ENCODE results near the gene LAX1. TPM values are rescaled to one million over a fixed set of nuclear protein-coding genes. Genes with fewer than 3 reads are reported as not detected.
A peak's percentile ranks its signal among the peaks of the same experiment; 100 is the strongest.

The LAX1 gene
- total and polyA plus RNA-seq, 7 experiments from 2014 or later, result 12.9 to 38.6 (median 18.6) TPM

- Mint-ChIP-seq H3K4me3 (peak overlapping the region in 7 of 10 donors; percentile 5 to 69 (median 49)), H3K36me3 (peaks cover 5 to 52% (median 47%) of the 10 kb centered on the region in 5 donors), H3K9me3 (peaks cover 0 to 2% (median 0%) of the 10 kb centered on the region in 11 donors), H3K27me3 (no peaks in the 10 kb centered on the region), H3K4me1 (peaks cover 34 to 92% (median 78%) of the 10 kb centered on the region in 7 donors), H3K27ac (peak overlapping the region; percentile 6 to 72 (median 39))
- ChIA-PET CTCF (interaction anchor here (0.6 kb wide), 2 partner anchors 31 to 310 kb away, joined by 3 read pairs; no protein-coding TSS in a partner anchor), POLR2A (interaction anchor here (0.7 kb wide), 1 partner anchor 18 kb away, joined by 3 read pairs; no protein-coding TSS in a partner anchor)
- Histone ChIP-seq H3K4me3 (ENCODE audit: low read length) (no peak overlapping the region), H3K4me1 (ENCODE audit: control insufficient read depth in 2 of 2, insufficient read depth in 2 of 2, low read length in 2 of 2) (peaks cover 36 to 47% of the 10 kb centered on the region in 2 donors), H3K9me3 (ENCODE audit: control insufficient read depth in 2 of 3, low read length in 3 of 3) (no peaks in the 10 kb centered on the region), H3K27me3 (ENCODE audit: control insufficient read depth in 2 of 2, insufficient read depth in 2 of 2, low read length in 2 of 2) (no peaks in the 10 kb centered on the region), H3K36me3 (ENCODE audit: control insufficient read depth in 2 of 3, insufficient read depth in 3 of 3, low read length in 3 of 3) (peaks cover 0 to 19% (median 0%) of the 10 kb centered on the region in 3 experiments), H3K27ac (ENCODE audit: low read depth, low read length) (peak overlapping the region; percentile 27)
- intact Hi-C loops (cut with micrococcal nuclease), result loop anchor here (5.0 to 10.0 kb wide), 5 partner anchors 475 to 1412 kb away; partner anchors contain the start of genes DSTYK (in 1 of the 2) and MDM4 (in 1 of the 2)
- no peak for DNase-seq
- ATAC-seq, result no peak
Measured at GRCh38 chr1:203799971-203800370, 35.0 kb downstream of the LAX1 start.

GRCh38 chr1:203805689-203806088, 40.7 kb downstream of the LAX1 start:
- no peaks in the 10 kb centered on the region for H3K27me3 Mint-ChIP-seq
- H3K4me3 Mint-ChIP-seq, result peak overlapping the region in 2 of 10 donors; percentile 23 to 36
- peaks cover 29 to 75% (median 64%) of the 10 kb centered on the region in 7 donors for H3K4me1 Mint-ChIP-seq
- ATAC-seq (no peak), DNase-seq (no peak)
- H3K27ac Mint-ChIP-seq, result peak overlapping the region in 1 of 9 donors; percentile 38
- peaks cover 15 to 36% (median 32%) of the 10 kb centered on the region in 5 donors for H3K36me3 Mint-ChIP-seq
- H3K27me3 ChIP-seq (ENCODE audit: control insufficient read depth in 2 of 2, insufficient read depth in 2 of 2, low read length in 2 of 2), result no peaks in the 10 kb centered on the region
- H3K9me3 ChIP-seq (ENCODE audit: control insufficient read depth in 2 of 3, low read length in 3 of 3), result no peaks in the 10 kb centered on the region
- no peak overlapping the region for H3K4me3 ChIP-seq (ENCODE audit: low read length)
- POLR2A ChIA-PET, result interaction anchor here (1.1 kb wide), 1 partner anchor 18 kb away, joined by 3 read pairs; no protein-coding TSS in a partner anchor
- CTCF ChIA-PET, result no interaction called here
- peaks cover 9 to 13% of the 10 kb centered on the region in 2 donors for H3K4me1 ChIP-seq (ENCODE audit: control insufficient read depth in 2 of 2, insufficient read depth in 2 of 2, low read length in 2 of 2)
- intact Hi-C loops (cut with micrococcal nuclease), result no loop called here
- H3K27ac ChIP-seq (ENCODE audit: low read depth, low read length), result no peak overlapping the region
- H3K36me3 ChIP-seq (ENCODE audit: control insufficient read depth in 2 of 3, insufficient read depth in 3 of 3, low read length in 3 of 3), result peaks cover 0 to 30% (median 3%) of the 10 kb centered on the region in 3 experiments
- H3K9me3 Mint-ChIP-seq, result peaks cover 0 to 1% (median 0%) of the 10 kb centered on the region in 11 donors

GRCh38 chr1:203807196-203807595, 42.2 kb downstream of the LAX1 start:
- H3K4me3 Mint-ChIP-seq, result peak overlapping the region in 1 of 10 donors; percentile 5
- CTCF ChIA-PET, result interaction anchor here (0.5 kb wide), 1 partner anchor 998 kb away, joined by 4 read pairs; no protein-coding TSS in a partner anchor

GRCh38 chr1:203813581-203814341, 48.8 kb downstream of the LAX1 start:
- CTCF ChIA-PET, result no interaction called here
- Mint-ChIP-seq H3K27me3 (no peaks in the 10 kb centered on the region), H3K9me3 (peaks cover 0 to 5% (median 0%) of the 10 kb centered on the region in 11 donors), H3K27ac (peak overlapping the region in 4 of 9 donors; percentile 18 to 79 (median 32)), H3K4me3 (peak overlapping the region in 2 of 10 donors; percentile 7 to 58), H3K4me1 (peaks cover 13 to 54% (median 37%) of the 10 kb centered on the region in 7 donors), H3K36me3 (peaks cover 14 to 37% (median 24%) of the 10 kb centered on the region in 5 donors)
- no peaks in the 10 kb centered on the region for H3K9me3 ChIP-seq (ENCODE audit: control insufficient read depth in 2 of 3, low read length in 3 of 3)
- ATAC-seq (no peak), DNase-seq (no peak)
- no peak overlapping the region for H3K4me3 ChIP-seq (ENCODE audit: low read length)
- H3K27me3 ChIP-seq (ENCODE audit: control insufficient read depth in 2 of 2, insufficient read depth in 2 of 2, low read length in 2 of 2), result no peaks in the 10 kb centered on the region
- no peak overlapping the region for H3K27ac ChIP-seq (ENCODE audit: low read depth, low read length)
- intact Hi-C loops (cut with micrococcal nuclease), result no loop called here
- H3K4me1 ChIP-seq (ENCODE audit: control insufficient read depth in 2 of 2, insufficient read depth in 2 of 2, low read length in 2 of 2), result no peaks in the 10 kb centered on the region
- POLR2A ChIA-PET, result interaction anchor here (0.6 to 0.7 kb wide), 2 partner anchors 47 to 305 kb away, joined by 3 read pairs; no protein-coding TSS in a partner anchor
- peaks cover 6 to 37% (median 6%) of the 10 kb centered on the region in 3 experiments for H3K36me3 ChIP-seq (ENCODE audit: control insufficient read depth in 2 of 3, insufficient read depth in 3 of 3, low read length in 3 of 3)

More at GRCh38 chr1:203807196-203807595, 42.2 kb downstream of the LAX1 start:
- Histone ChIP-seq H3K27ac (ENCODE audit: low read depth, low read length) (no peak overlapping the region), H3K4me3 (ENCODE audit: low read length) (no peak overlapping the region), H3K9me3 (ENCODE audit: control insufficient read depth in 2 of 3, low read length in 3 of 3) (no peaks in the 10 kb centered on the region), H3K27me3 (ENCODE audit: control insufficient read depth in 2 of 2, insufficient read depth in 2 of 2, low read length in 2 of 2) (no peaks in the 10 kb centered on the region), H3K4me1 (ENCODE audit: control insufficient read depth in 2 of 2, insufficient read depth in 2 of 2, low read length in 2 of 2) (peaks cover 6 to 9% of the 10 kb centered on the region in 2 donors), H3K36me3 (ENCODE audit: control insufficient read depth in 2 of 3, insufficient read depth in 3 of 3, low read length in 3 of 3) (peaks cover 0 to 30% (median 3%) of the 10 kb centered on the region in 3 experiments)
- DNase-seq, result no peak
- Mint-ChIP-seq H3K9me3 (peaks cover 0 to 1% (median 0%) of the 10 kb centered on the region in 11 donors), H3K4me1 (peaks cover 27 to 73% (median 55%) of the 10 kb centered on the region in 7 donors), H3K27ac (peak overlapping the region in 2 of 9 donors; percentile 23 to 34), H3K27me3 (no peaks in the 10 kb centered on the region), H3K36me3 (peaks cover 15 to 43% (median 28%) of the 10 kb centered on the region in 5 donors)
- POLR2A ChIA-PET, result interaction anchor here (1.0 kb wide), 1 partner anchor 9 kb away, joined by 3 read pairs; no protein-coding TSS in a partner anchor
- intact Hi-C loops (cut with micrococcal nuclease), result no loop called here
- ATAC-seq, result no peak

GRCh38 chr1:203818399-203818798, 53.4 kb downstream of the LAX1 start:
- H3K27ac Mint-ChIP-seq, result peak overlapping the region in 2 of 9 donors; percentile 19 to 53

GRCh38 chr1:203823306-203823705, 58.3 kb downstream of the LAX1 start:
- no peaks in the 10 kb centered on the region for H3K27me3 Mint-ChIP-seq
- H3K4me1 Mint-ChIP-seq, result peaks cover 16 to 40% (median 26%) of the 10 kb centered on the region in 7 donors
- ATAC-seq (no peak), DNase-seq (no peak)
- peaks cover 4 to 74% (median 18%) of the 10 kb centered on the region in 3 experiments for H3K36me3 ChIP-seq (ENCODE audit: control insufficient read depth in 2 of 3, insufficient read depth in 3 of 3, low read length in 3 of 3)
- no peak overlapping the region for H3K4me3 Mint-ChIP-seq
- intact Hi-C loops (cut with micrococcal nuclease), result no loop called here
- ChIA-PET POLR2A (interaction anchor here (0.6 kb wide), 1 partner anchor 17 kb away, joined by 3 read pairs; no protein-coding TSS in a partner anchor), CTCF (no interaction called here)
- no peaks in the 10 kb centered on the region for H3K27me3 ChIP-seq (ENCODE audit: control insufficient read depth in 2 of 2, insufficient read depth in 2 of 2, low read length in 2 of 2)
- no peak overlapping the region for H3K27ac ChIP-seq (ENCODE audit: low read depth, low read length)
- H3K9me3 ChIP-seq (ENCODE audit: control insufficient read depth in 2 of 3, low read length in 3 of 3), result no peaks in the 10 kb centered on the region
- no peaks in the 10 kb centered on the region for H3K9me3 Mint-ChIP-seq
- peaks cover 21 to 45% (median 33%) of the 10 kb centered on the region in 5 donors for H3K36me3 Mint-ChIP-seq
- no peak overlapping the region for H3K27ac Mint-ChIP-seq
- no peaks in the 10 kb centered on the region for H3K4me1 ChIP-seq (ENCODE audit: control insufficient read depth in 2 of 2, insufficient read depth in 2 of 2, low read length in 2 of 2)
- H3K4me3 ChIP-seq (ENCODE audit: low read length), result no peak overlapping the region

More at GRCh38 chr1:203818399-203818798, 53.4 kb downstream of the LAX1 start:
- Mint-ChIP-seq H3K27me3 (no peaks in the 10 kb centered on the region), H3K9me3 (peaks cover 0 to 5% (median 0%) of the 10 kb centered on the region in 11 donors), H3K36me3 (peaks cover 27 to 48% (median 45%) of the 10 kb centered on the region in 5 donors), H3K4me1 (peaks cover 18 to 55% (median 41%) of the 10 kb centered on the region in 7 donors), H3K4me3 (no peak overlapping the region)
- ChIA-PET POLR2A (interaction anchor here (1.1 kb wide), 1 partner anchor 18 kb away, joined by 3 read pairs; no protein-coding TSS in a partner anchor), CTCF (interaction anchor here (0.6 kb wide), 1 partner anchor 77 kb away, joined by 3 read pairs; no protein-coding TSS in a partner anchor)
- Histone ChIP-seq H3K4me3 (ENCODE audit: low read length) (no peak overlapping the region), H3K9me3 (ENCODE audit: control insufficient read depth in 2 of 3, low read length in 3 of 3) (no peaks in the 10 kb centered on the region), H3K36me3 (ENCODE audit: control insufficient read depth in 2 of 3, insufficient read depth in 3 of 3, low read length in 3 of 3) (peaks cover 6 to 70% (median 15%) of the 10 kb centered on the region in 3 experiments), H3K4me1 (ENCODE audit: control insufficient read depth in 2 of 2, insufficient read depth in 2 of 2, low read length in 2 of 2) (no peaks in the 10 kb centered on the region), H3K27me3 (ENCODE audit: control insufficient read depth in 2 of 2, insufficient read depth in 2 of 2, low read length in 2 of 2) (no peaks in the 10 kb centered on the region), H3K27ac (ENCODE audit: low read depth, low read length) (no peak overlapping the region)
- intact Hi-C loops (cut with micrococcal nuclease), result no loop called here
- no peak for ATAC-seq
- no peak for DNase-seq

All from naive thymus-derived CD4-positive, alpha-beta T cell (primary cell).